ENCODE data around the gene REC114.

DNA sequence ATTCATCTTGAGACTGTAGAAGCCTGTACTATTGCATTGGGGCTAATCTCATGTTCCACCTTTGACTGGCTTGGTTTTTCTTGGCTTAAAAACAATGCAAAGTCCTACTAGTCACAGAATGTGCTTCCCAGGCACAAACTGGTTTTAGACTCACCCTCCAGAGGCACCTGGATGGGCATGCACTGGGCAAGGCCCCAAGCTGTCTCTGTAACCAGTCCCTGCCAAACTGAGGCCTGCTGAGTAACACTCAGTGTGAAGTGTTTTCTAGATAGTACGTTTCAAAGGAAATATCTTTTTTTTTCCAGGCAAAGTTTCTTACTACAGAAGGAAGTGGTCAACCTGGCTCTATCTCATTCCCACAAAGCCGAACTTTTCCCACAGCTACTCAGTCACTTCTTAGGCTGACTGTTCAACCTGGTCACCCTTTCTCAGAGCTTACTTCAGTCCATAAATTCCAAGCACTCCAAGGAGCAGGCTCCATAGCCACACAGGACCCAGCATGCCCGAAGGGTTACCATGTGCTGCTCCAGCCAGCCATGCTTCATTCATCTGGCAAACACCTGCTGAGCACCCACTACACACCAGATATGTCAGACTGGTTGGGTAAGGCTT, 132.8 kb downstream of the REC114 start:
- TF ChIP-seq, protein P1, sequence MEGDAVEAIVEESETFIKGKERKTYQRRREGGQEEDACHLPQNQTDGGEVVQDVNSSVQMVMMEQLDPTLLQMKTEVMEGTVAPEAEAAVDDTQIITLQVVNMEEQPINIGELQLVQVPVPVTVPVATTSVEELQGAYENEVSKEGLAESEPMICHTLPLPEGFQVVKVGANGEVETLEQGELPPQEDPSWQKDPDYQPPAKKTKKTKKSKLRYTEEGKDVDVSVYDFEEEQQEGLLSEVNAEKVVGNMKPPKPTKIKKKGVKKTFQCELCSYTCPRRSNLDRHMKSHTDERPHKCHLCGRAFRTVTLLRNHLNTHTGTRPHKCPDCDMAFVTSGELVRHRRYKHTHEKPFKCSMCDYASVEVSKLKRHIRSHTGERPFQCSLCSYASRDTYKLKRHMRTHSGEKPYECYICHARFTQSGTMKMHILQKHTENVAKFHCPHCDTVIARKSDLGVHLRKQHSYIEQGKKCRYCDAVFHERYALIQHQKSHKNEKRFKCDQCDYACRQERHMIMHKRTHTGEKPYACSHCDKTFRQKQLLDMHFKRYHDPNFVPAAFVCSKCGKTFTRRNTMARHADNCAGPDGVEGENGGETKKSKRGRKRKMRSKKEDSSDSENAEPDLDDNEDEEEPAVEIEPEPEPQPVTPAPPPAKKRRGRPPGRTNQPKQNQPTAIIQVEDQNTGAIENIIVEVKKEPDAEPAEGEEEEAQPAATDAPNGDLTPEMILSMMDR (IDR thresholded peaks at IDR 0.05) = no peak
- no peak for TF ChIP-seq POLR2A (IDR thresholded peaks at IDR 0.05)
